Measurements from ENCODE around the gene CAMK2D.

The CAMK2D gene

GRCh38 chr4:113423631-113424030 is 337.9 kb downstream of the CAMK2D start:
- no peak for DNase-seq

- no peak for DNase-seq
Measured at GRCh38 chr4:113420938-113421337, 340.6 kb downstream of the CAMK2D start.

- no peak for DNase-seq
Measured at GRCh38 chr4:113419631-113420030, 341.9 kb downstream of the CAMK2D start.

- DNase-seq, result no peak
Measured at GRCh38 chr4:113411496-113411938, 350.0 kb downstream of the CAMK2D start.

GRCh38 chr4:113410686-113411085 is 350.9 kb downstream of the CAMK2D start:
- DNase-seq, result no peak

- no peak for DNase-seq
Measured at GRCh38 chr4:113409181-113409580, 352.4 kb downstream of the CAMK2D start.

- no peak for DNase-seq
Measured at GRCh38 chr4:113407409-113407808, 354.1 kb downstream of the CAMK2D start.

GRCh38 chr4:113406723-113407016 is 354.9 kb downstream of the CAMK2D start:
- no peak for DNase-seq

GRCh38 chr4:113405874-113406722 is 355.4 kb downstream of the CAMK2D start:
- no peak for DNase-seq

GRCh38 chr4:113404841-113405240 is 356.7 kb downstream of the CAMK2D start:
- DNase-seq, result no peak

GRCh38 chr4:113404167-113404571 is 357.4 kb downstream of the CAMK2D start:
- no peak for DNase-seq

Measured in stimulated activated naive CD4-positive, alpha-beta T cell (primary cell).